Hepatocyte (in vitro differentiated cells): ENCODE measurements around the gene ZNF425. TPM values are rescaled to one million over a fixed set of nuclear protein-coding genes. Genes with fewer than 3 reads are reported as not detected.

Source experiments
- DNase-seq: peaks from one replicate; pipeline ENCODE4 v3.0.0-alpha.2; 2016; ENCODE audit warnings: low spot score
- H2AFZ ChIP-seq: fragments of 200-600 bp; sonication (generic); 2 replicates; pipeline ENCODE4 v1.6.0; 2016; ENCODE audit warnings: antibody characterized with exemption, mild to moderate bottlenecking
- H3K27ac ChIP-seq: fragments of 200-600 bp; sonication (generic); 2 replicates; pipeline ENCODE4 v1.5.1; 2016; ENCODE audit warnings: mild to moderate bottlenecking
- H3K27me3 ChIP-seq: fragments of 200-600 bp; sonication (generic); 2 replicates; pipeline ENCODE4 v1.6.1; 2016
- H3K36me3 ChIP-seq: fragments of 200-600 bp; sonication (generic); replicated peaks from 2 replicates; pipeline ENCODE4 v1.5.1; 2016; ENCODE audit warnings: low read depth; ENCODE audit not compliant: insufficient read depth
- H3K4me1 ChIP-seq: fragments of 200-600 bp; sonication (generic); 2 replicates; pipeline ENCODE4 v1.5.1; 2016; ENCODE audit warnings: mild to moderate bottlenecking, moderate library complexity; ENCODE audit not compliant: insufficient read depth
- H3K4me2 ChIP-seq: fragments of 200-600 bp; sonication (generic); 2 replicates; pipeline ENCODE4 v1.6.0; 2016
- H3K4me3 ChIP-seq: fragments of 200-600 bp; sonication (generic); 2 replicates; pipeline ENCODE4 v1.5.1; 2016; ENCODE audit warnings: mild to moderate bottlenecking
- H3K79me2 ChIP-seq: fragments of 200-600 bp; sonication (generic); 2 replicates; pipeline ENCODE4 v1.6.0; 2017; ENCODE audit warnings: mild to moderate bottlenecking
- H3K9me2 ChIP-seq: fragments of 200-600 bp; sonication (generic); replicated peaks from 2 replicates; pipeline ENCODE4 v1.6.0; 2017; ENCODE audit warnings: mild to moderate bottlenecking; ENCODE audit not compliant: insufficient read depth
- H3K9me3 ChIP-seq: fragments of 200-600 bp; sonication (generic); 2 replicates; pipeline ENCODE4 v1.5.1; 2016; ENCODE audit warnings: low read depth, mild to moderate bottlenecking
- H4K20me1 ChIP-seq: fragments of 200-600 bp; sonication (generic); 2 replicates; pipeline ENCODE4 v1.6.0; 2016; ENCODE audit warnings: mild to moderate bottlenecking; ENCODE audit not compliant: insufficient read depth, poor library complexity, severe bottlenecking
- EZH2 ChIP-seq: fragments of 200-600 bp; sonication (generic); IDR thresholded peaks from 2 replicates; pipeline ENCODE4 v1.6.1; 2016; ENCODE audit warnings: antibody characterized with exemption, mild to moderate bottlenecking, borderline replicate concordance
- EZH2phosphoT487 ChIP-seq: fragments of 200-600 bp; sonication (generic); IDR thresholded peaks from one replicate; pipeline ENCODE4 v1.6.1; 2018; ENCODE audit warnings: antibody characterized with exemption, mild to moderate bottlenecking, low read depth, moderate library complexity; ENCODE audit not compliant: unreplicated experiment, severe bottlenecking
- WGBS: methylation state at CpG from one replicate; pipeline ENCODE4 v1.1.6; 2016; ENCODE audit warnings: low lambda C conversion rate; ENCODE audit errors: missing lambda C conversion rate; 5-methylcytosine and 5-hydroxymethylcytosine counted together
- polyA plus RNA-seq: library from polyadenylated mRNA; unstranded; fragments of >200 nt; fragmentation: Nextera tagmentation; extraction: Ambion mirVana; gene quantifications from 2 replicates; pipeline ENCODE4 v1.2.1, GENCODE V29; 2016
- total RNA-seq: library from RNA; depleted of rRNA; stranded (reverse); fragments of >200 nt; gene quantifications from 2 replicates; pipeline ENCODE4 v1.2.3, GENCODE V29; 2014
- TF ChIP-seq, protein P1 (sequence below): fragments of 200-600 bp; sonication (generic); IDR thresholded peaks from 2 replicates; pipeline ENCODE4 v1.5.1; 2016; ENCODE audit warnings: antibody characterized with exemption, mild to moderate bottlenecking; ENCODE audit not compliant: poor library complexity

Gene ZNF425
- total and polyA plus RNA-seq, 2 experiments from 2014 or later: 3.3 to 3.9 TPM

DNA sequence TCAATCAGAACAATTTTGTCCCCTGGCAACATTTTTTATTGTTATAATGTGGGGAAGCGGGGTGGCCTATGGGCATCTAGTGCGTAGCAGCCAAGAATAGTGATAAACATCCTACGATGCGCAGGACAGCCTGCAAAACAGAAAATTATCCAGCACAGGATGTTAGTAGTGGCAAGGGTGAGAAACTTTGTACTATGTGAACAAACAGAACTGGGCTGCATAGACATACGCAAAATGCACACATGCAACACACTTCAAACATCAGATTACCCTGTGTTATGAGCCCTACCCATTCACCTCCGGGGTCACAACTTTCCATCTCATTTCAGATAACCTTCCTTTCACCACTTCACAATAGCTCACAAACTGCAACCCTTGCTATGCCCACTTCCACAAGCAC is 38.7 kb downstream of the ZNF425 start:
- Histone ChIP-seq H3K4me2 (no peak overlapping the region), H2AFZ (no peak overlapping the region), H3K4me3 (no peak overlapping the region), H3K79me2 (peaks cover 66% of the 10 kb centered on the region), H3K4me1 (peaks cover 5% of the 10 kb centered on the region), H3K9me3 (peaks cover 5% of the 10 kb centered on the region), H4K20me1 (no peaks in the 10 kb centered on the region), H3K27ac (no peak overlapping the region), H3K9me2 (no peaks in the 10 kb centered on the region), H3K27me3 (no peaks in the 10 kb centered on the region), H3K36me3 (no peaks in the 10 kb centered on the region)
- DNase-seq: no peak
- TF ChIP-seq, protein P1, sequence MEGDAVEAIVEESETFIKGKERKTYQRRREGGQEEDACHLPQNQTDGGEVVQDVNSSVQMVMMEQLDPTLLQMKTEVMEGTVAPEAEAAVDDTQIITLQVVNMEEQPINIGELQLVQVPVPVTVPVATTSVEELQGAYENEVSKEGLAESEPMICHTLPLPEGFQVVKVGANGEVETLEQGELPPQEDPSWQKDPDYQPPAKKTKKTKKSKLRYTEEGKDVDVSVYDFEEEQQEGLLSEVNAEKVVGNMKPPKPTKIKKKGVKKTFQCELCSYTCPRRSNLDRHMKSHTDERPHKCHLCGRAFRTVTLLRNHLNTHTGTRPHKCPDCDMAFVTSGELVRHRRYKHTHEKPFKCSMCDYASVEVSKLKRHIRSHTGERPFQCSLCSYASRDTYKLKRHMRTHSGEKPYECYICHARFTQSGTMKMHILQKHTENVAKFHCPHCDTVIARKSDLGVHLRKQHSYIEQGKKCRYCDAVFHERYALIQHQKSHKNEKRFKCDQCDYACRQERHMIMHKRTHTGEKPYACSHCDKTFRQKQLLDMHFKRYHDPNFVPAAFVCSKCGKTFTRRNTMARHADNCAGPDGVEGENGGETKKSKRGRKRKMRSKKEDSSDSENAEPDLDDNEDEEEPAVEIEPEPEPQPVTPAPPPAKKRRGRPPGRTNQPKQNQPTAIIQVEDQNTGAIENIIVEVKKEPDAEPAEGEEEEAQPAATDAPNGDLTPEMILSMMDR: no peak
- no peak for TF ChIP-seq EZH2
- TF ChIP-seq EZH2phosphoT487: no peak
- 96% methylated on average over 6 of the region's 6 CpGs for WGBS

- no peak overlapping the region for H3K27ac ChIP-seq
- H3K79me2 ChIP-seq: peaks cover 71% of the 10 kb centered on the region
- no peaks in the 10 kb centered on the region for H3K27me3 ChIP-seq
- no peaks in the 10 kb centered on the region for H4K20me1 ChIP-seq
- TF ChIP-seq EZH2: no peak
- TF ChIP-seq, protein P1: no peak
- no peak for TF ChIP-seq EZH2phosphoT487
- no peaks in the 10 kb centered on the region for H3K4me1 ChIP-seq
- no peak overlapping the region for H3K4me2 ChIP-seq
- no peak for DNase-seq
- no peak overlapping the region for H2AFZ ChIP-seq
- no peak overlapping the region for H3K4me3 ChIP-seq
- no peaks in the 10 kb centered on the region for H3K9me2 ChIP-seq
- no peaks in the 10 kb centered on the region for H3K36me3 ChIP-seq
- H3K9me3 ChIP-seq: peaks cover 5% of the 10 kb centered on the region
- 100% methylated on average over 1 of the region's 1 CpG for WGBS
Measured at GRCh38 chr7:149085866-149086265, 40.3 kb downstream of the ZNF425 start.

GRCh38 chr7:149084407-149084806 is 41.7 kb downstream of the ZNF425 start:
- H4K20me1 ChIP-seq: no peaks in the 10 kb centered on the region
- WGBS: 97% methylated on average over 2 of the region's 2 CpGs
- H3K4me2 ChIP-seq: no peak overlapping the region

More at GRCh38 chr7:149084407-149084806, 41.7 kb downstream of the ZNF425 start:
- no peak for DNase-seq
- Histone ChIP-seq H3K4me3 (no peak overlapping the region), H3K9me2 (no peaks in the 10 kb centered on the region), H3K27me3 (no peaks in the 10 kb centered on the region), H3K9me3 (peaks cover 5% of the 10 kb centered on the region), H3K79me2 (peaks cover 71% of the 10 kb centered on the region), H3K36me3 (no peaks in the 10 kb centered on the region), H2AFZ (no peak overlapping the region), H3K4me1 (no peaks in the 10 kb centered on the region), H3K27ac (no peak overlapping the region)
- no peak for TF ChIP-seq EZH2phosphoT487
- no peak for TF ChIP-seq EZH2
- TF ChIP-seq, protein P1: no peak
